GM21717 (cell line): Measurements from ENCODE around the gene BCL10.

Experiments used
- ATAC-seq: cut with Tn5 transposase; IDR thresholded peaks from one replicate; pipeline ENCODE4 v1.9.1; 2021; ENCODE audit warnings: mild to moderate bottlenecking, moderate library complexity; ENCODE audit not compliant: unreplicated experiment

BCL10 gene

GRCh38 chr1:85224734-85225623 lies 51.5 kb downstream of the BCL10 start:
- ATAC-seq, result no peak

DNA sequence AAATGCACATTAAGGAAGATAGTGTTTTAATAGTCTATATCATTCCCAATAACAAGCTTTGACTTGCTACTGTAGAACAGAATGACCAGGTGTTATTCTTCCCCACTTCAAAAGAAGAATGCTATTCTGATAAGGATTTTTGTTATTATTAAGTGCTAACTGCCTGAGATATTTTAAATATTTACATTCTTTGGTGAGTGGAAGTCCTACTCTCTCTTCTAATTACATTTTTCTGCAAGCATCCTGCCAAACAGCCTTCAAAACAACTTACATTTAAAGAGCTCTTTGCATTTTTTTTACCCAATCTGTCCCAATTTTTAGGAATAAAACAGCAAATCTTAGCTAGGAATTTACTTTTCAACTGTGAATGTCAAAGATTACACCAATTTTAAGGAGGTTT lies 52.1 kb downstream of the BCL10 start:
- no peak for ATAC-seq

- no peak for ATAC-seq
Measured at GRCh38 chr1:85223334-85223733, 53.1 kb downstream of the BCL10 start.

GRCh38 chr1:85220756-85221201 lies 55.7 kb downstream of the BCL10 start:
- no peak for ATAC-seq

DNA sequence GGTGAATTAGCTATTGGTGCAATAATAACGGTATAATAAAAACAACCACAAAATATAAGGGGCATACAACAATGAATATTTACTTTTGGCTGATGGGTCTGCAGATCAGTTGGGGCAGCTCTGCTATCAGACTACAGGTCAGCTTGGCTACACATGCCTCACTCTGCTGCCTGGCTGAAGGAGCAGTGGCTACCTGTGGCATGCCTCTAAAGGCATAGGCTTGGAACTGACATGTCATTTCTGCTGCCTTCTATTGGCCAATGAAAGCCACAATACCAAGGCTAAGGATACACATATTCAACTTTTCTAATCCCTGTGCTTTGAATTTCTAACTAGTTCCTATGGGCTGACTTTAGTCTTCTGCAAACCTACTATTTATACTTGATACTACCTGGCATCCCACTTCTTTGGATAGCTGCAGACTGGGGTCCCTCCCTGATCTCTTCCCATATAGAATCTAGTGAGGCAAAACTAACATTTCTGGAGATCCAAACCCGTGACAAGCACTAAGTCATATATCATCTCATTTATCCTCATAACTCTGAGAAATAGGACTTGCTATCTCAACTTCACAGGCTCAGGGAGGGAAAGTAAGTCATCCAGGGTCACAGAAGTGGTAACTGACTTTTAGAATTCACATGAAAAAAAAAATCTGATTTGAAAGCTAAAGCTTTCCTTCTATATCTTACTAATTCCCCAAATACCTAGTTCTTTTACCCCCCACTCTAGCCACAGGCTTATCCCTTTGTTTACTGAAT lies 56.4 kb downstream of the BCL10 start:
- no peak for ATAC-seq

DNA sequence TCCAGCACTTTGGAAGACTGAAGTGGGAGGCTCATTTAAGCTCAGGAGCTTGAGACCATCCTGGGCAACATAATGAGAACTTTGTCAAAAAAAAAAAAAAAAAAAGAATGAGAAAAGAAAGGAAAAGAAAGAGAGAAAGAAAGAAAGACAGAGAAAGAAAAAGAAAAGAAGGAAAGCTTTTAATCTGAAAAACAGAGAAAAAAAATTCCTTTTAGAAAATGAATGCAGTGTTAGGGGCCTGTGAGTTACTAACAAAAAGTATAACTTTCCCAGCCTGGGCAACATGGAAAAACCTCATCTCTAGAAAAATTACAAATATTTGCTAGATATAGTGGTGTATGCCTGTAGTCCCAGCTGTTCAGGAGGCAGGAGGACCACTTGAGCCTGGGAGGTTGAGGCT lies 59.7 kb downstream of the BCL10 start:
- no peak for ATAC-seq
